KOPT-K1 (cell line): ENCODE data around the gene DYNC2H1.

Source experiments
- H3K27ac ChIP-seq: fragments of 200-600 bp; sonication (generic); 2 replicates; pipeline ENCODE4 v1.5.1; 2016; ENCODE audit warnings: antibody characterized with exemption, mild to moderate bottlenecking, low read depth, low read length; ENCODE audit not compliant: poor library complexity, severe bottlenecking
- H3K36me3 ChIP-seq: fragments of 200-600 bp; sonication (generic); 2 replicates; pipeline ENCODE4 v1.5.1; 2017; ENCODE audit warnings: antibody characterized with exemption, mild to moderate bottlenecking, low read length, moderate library complexity; ENCODE audit not compliant: insufficient read depth
- H3K9me3 ChIP-seq: fragments of 200-600 bp; sonication (generic); 2 replicates; pipeline ENCODE4 v1.5.1; 2017; ENCODE audit warnings: antibody characterized with exemption, low read length, mild to moderate bottlenecking; ENCODE audit not compliant: insufficient read depth, poor library complexity, severe bottlenecking

Gene DYNC2H1

GRCh38 chr11:103108933-103109817, at the start of gene DYNC2H1:
Gene DYNC2H1 (plus strand): TSS chr11:103109426. CDS start chr11:103109575, 149 bp downstream.
- Histone ChIP-seq H3K9me3 (no peaks in the 10 kb centered on the region), H3K36me3 (no peaks in the 10 kb centered on the region), H3K27ac (no peak within 1 kb of the TSS)

- Histone ChIP-seq H3K27ac (no peak overlapping the region), H3K9me3 (no peaks in the 10 kb centered on the region), H3K36me3 (peaks cover 80% of the 10 kb centered on the region)
Measured at GRCh38 chr11:103061656-103062055, 47.6 kb upstream of the DYNC2H1 start.

- Histone ChIP-seq H3K9me3 (no peaks in the 10 kb centered on the region), H3K36me3 (peaks cover 76% of the 10 kb centered on the region), H3K27ac (no peak overlapping the region)
Measured at GRCh38 chr11:103067118-103067517, 42.1 kb upstream of the DYNC2H1 start.

GRCh38 chr11:103069367-103069766, 39.9 kb upstream of the DYNC2H1 start:
- Histone ChIP-seq H3K27ac (no peak overlapping the region), H3K9me3 (no peaks in the 10 kb centered on the region), H3K36me3 (peaks cover 69% of the 10 kb centered on the region)

- peaks cover 69% of the 10 kb centered on the region for H3K36me3 ChIP-seq
- H3K27ac ChIP-seq, result peak overlapping the region; percentile 6
Measured at GRCh38 chr11:103070142-103070541, 39.1 kb upstream of the DYNC2H1 start.

GRCh38 chr11:103071008-103071407, 38.2 kb upstream of the DYNC2H1 start:
- Histone ChIP-seq H3K27ac (no peak overlapping the region), H3K9me3 (no peaks in the 10 kb centered on the region), H3K36me3 (peaks cover 69% of the 10 kb centered on the region)

More at GRCh38 chr11:103070142-103070541, 39.1 kb upstream of the DYNC2H1 start:
- no peaks in the 10 kb centered on the region for H3K9me3 ChIP-seq

GRCh38 chr11:103076361-103076760, 32.9 kb upstream of the DYNC2H1 start:
- Histone ChIP-seq H3K36me3 (peaks cover 85% of the 10 kb centered on the region), H3K27ac (no peak overlapping the region), H3K9me3 (no peaks in the 10 kb centered on the region)

- Histone ChIP-seq H3K36me3 (peaks cover 93% of the 10 kb centered on the region), H3K27ac (no peak overlapping the region)
Measured at GRCh38 chr11:103077554-103077953, 31.7 kb upstream of the DYNC2H1 start.

GRCh38 chr11:103078710-103079109, 30.5 kb upstream of the DYNC2H1 start:
- Histone ChIP-seq H3K36me3 (peaks cover 97% of the 10 kb centered on the region), H3K27ac (no peak overlapping the region), H3K9me3 (no peaks in the 10 kb centered on the region)

More at GRCh38 chr11:103077554-103077953, 31.7 kb upstream of the DYNC2H1 start:
- H3K9me3 ChIP-seq, result no peaks in the 10 kb centered on the region

GRCh38 chr11:103079833-103080232, 29.4 kb upstream of the DYNC2H1 start:
- H3K9me3 ChIP-seq, result no peaks in the 10 kb centered on the region
- H3K36me3 ChIP-seq, result peaks cover 98% of the 10 kb centered on the region
- no peak overlapping the region for H3K27ac ChIP-seq

GRCh38 chr11:103085758-103086365, 23.4 kb upstream of the DYNC2H1 start:
- no peak overlapping the region for H3K27ac ChIP-seq
- no peaks in the 10 kb centered on the region for H3K9me3 ChIP-seq
- H3K36me3 ChIP-seq, result peaks cover 79% of the 10 kb centered on the region

- Histone ChIP-seq H3K36me3 (peaks cover 73% of the 10 kb centered on the region), H3K27ac (no peak overlapping the region), H3K9me3 (no peaks in the 10 kb centered on the region)
Measured at GRCh38 chr11:103086461-103086860, 22.8 kb upstream of the DYNC2H1 start.

GRCh38 chr11:103091064-103091800, 18.0 kb upstream of the DYNC2H1 start:
- Histone ChIP-seq H3K36me3 (peaks cover 25% of the 10 kb centered on the region), H3K27ac (peak overlapping the region; percentile 75)

GRCh38 chr11:103091801-103092524, 17.3 kb upstream of the DYNC2H1 start, which contains the start of gene DCUN1D5:
Gene DCUN1D5 (minus strand): TSS chr11:103092160. CDS start chr11:103091872, 288 bp downstream.
- peaks cover 21% of the 10 kb centered on the region for H3K36me3 ChIP-seq
- H3K27ac ChIP-seq, result peak within 1 kb of the TSS; percentile 75
- no peaks in the 10 kb centered on the region for H3K9me3 ChIP-seq

More at GRCh38 chr11:103091064-103091800, 18.0 kb upstream of the DYNC2H1 start:
- no peaks in the 10 kb centered on the region for H3K9me3 ChIP-seq
